ENCODE data around the gene ME1.
"Not testable (repeated sequence)": the region's sequence is repeated elsewhere in the genome, so short reads cannot be mapped to it uniquely, and the experiment has no call there.

ME1 gene

DNA sequence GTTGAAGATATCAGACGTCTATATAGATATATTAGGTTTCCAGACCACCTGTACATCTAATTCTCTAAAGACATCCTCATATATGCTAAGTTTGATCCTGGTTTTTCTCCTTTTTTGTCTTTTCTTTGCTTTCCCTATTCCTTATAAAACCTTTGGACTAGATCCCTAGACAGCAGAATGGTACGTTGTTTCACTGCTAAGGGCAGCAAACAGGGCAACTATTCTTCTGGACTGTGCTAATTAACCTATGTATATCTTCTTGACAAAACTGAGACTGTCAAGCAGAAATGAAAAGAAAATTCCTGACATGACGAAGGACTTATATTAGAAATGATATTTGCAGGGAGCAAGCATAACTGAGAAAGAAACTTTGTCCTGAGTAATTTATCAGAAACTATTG lies 19.1 kb downstream of the ME1 start:
- no peaks in the 10 kb centered on the region for H3K9me3 Mint-ChIP-seq
- no peak for DNase-seq
- CTCF ChIA-PET, result no interaction called here
- no peaks in the 10 kb centered on the region for H3K4me1 Mint-ChIP-seq
- H3K36me3 Mint-ChIP-seq, result no peaks in the 10 kb centered on the region
- H3K27ac Mint-ChIP-seq, result no peak overlapping the region
- H3K4me3 Mint-ChIP-seq, result no peak overlapping the region
- H3K27me3 Mint-ChIP-seq, result no peaks in the 10 kb centered on the region

DNA sequence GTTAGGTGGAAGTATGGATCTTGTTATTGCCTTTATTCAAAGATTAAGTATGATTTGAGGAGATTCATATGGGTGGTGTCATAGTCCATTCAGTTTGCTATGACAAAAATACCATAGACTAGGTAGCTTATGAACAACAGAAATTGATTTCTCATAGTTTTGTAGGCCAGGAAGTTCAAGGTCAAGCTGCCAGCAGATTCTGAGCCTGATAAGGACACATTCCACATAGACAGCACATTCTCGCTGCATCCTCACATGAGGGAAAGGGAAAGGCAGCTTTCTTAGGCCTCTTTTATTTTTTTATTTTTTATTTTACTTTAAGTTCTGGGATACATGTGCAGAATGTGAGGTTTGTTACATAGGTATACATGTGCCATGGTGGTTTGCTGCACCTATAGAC lies 27.7 kb downstream of the ME1 start:
- H3K36me3 Mint-ChIP-seq, result no peaks in the 10 kb centered on the region
- no peaks in the 10 kb centered on the region for H3K27me3 Mint-ChIP-seq
- no peak for DNase-seq
- CTCF ChIA-PET, result no interaction called here
- H3K4me3 Mint-ChIP-seq, result no peak overlapping the region
- H3K9me3 Mint-ChIP-seq, result peaks cover 2% of the 10 kb centered on the region
- H3K4me1 Mint-ChIP-seq, result no peaks in the 10 kb centered on the region
- H3K27ac Mint-ChIP-seq, result no peak overlapping the region

DNA sequence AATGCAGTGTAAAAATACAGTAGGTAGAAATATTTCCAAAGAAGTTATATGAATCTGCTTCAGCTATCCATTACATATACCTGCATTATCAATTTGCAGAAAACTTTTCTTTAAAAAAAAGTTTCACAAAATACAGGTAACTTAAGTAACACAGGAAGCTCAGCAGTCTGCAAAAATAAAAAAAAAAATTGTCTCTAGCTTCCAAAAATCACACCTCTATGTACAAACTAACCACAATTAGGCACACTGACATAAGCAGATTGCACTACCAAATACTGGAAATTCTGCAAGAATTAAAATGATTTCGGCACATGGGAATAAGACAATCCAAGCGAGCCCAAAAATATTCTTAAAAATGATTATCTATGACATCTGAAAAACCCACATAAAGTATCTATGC lies 41.2 kb downstream of the ME1 start:
- Mint-ChIP-seq H3K27ac (no peak overlapping the region), H3K4me1 (no peaks in the 10 kb centered on the region), H3K9me3 (no peaks in the 10 kb centered on the region), H3K36me3 (no peaks in the 10 kb centered on the region), H3K4me3 (no peak overlapping the region), H3K27me3 (no peaks in the 10 kb centered on the region)
- CTCF ChIA-PET, result no interaction called here
- DNase-seq, result no peak

DNA sequence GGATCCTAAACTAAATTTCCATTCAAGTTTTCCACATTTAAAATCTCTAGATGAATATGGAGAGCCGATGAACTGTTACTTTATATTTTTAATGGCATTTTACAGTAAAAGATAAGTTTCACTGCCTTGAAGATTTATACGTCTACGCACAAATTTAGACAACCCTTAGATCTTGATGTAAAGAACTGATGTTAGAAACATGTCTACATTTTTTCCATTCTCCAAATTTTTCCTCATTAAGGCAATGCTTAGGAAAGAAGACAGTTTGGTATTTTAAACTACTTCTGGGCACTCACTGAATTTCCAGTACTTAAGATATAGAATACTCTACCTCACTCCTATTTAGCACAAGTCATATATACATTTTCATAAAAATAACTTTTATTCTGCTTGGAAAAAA lies 45.4 kb downstream of the ME1 start:
- Mint-ChIP-seq H3K4me3 (no peak overlapping the region), H3K4me1 (no peaks in the 10 kb centered on the region), H3K27ac (no peak overlapping the region), H3K36me3 (no peaks in the 10 kb centered on the region), H3K9me3 (no peaks in the 10 kb centered on the region), H3K27me3 (no peaks in the 10 kb centered on the region)
- CTCF ChIA-PET, result interaction anchor here (0.5 kb wide), 1 partner anchor 105 kb away, joined by 3 read pairs; no protein-coding TSS in a partner anchor
- DNase-seq, result no peak

DNA sequence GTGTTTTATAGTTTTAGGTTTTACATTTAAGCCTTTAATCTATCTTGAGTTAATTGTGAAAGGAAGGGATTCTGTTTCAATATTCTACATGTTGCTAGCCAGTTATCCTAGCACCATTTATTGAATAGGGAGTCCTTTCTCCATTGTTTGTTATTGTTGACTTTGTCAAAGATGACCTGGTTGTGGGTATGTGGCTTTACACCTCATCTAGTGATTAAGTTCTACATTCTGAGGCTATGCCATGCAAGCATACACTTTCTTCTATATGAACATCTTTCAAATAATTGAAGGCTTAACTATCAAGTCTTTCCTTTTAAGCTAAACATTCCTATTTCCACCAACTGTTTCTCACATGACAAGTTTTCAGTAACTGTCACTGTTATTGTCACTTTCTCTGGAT lies 46.1 kb downstream of the ME1 start:
- Mint-ChIP-seq H3K4me1 (no peaks in the 10 kb centered on the region), H3K27me3 (no peaks in the 10 kb centered on the region), H3K4me3 (no peak overlapping the region), H3K9me3 (no peaks in the 10 kb centered on the region), H3K36me3 (no peaks in the 10 kb centered on the region), H3K27ac (no peak overlapping the region)
- CTCF ChIA-PET, result interaction anchor here (0.5 kb wide), 1 partner anchor 104 kb away, joined by 3 read pairs; no protein-coding TSS in a partner anchor
- DNase-seq, result no peak

GRCh38 chr6:83381949-83382348 lies 48.9 kb downstream of the ME1 start:
- no peak for DNase-seq
- Mint-ChIP-seq H3K27me3 (no peaks in the 10 kb centered on the region), H3K4me1 (no peaks in the 10 kb centered on the region), H3K36me3 (no peaks in the 10 kb centered on the region), H3K4me3 (no peak overlapping the region), H3K9me3 (no peaks in the 10 kb centered on the region), H3K27ac (no peak overlapping the region)
- CTCF ChIA-PET, result no interaction called here

GRCh38 chr6:83378621-83379388 lies 52.0 kb downstream of the ME1 start:
- no peak for DNase-seq
- CTCF ChIA-PET, result no interaction called here
- Mint-ChIP-seq H3K27ac (no peak overlapping the region), H3K36me3 (no peaks in the 10 kb centered on the region), H3K4me1 (no peaks in the 10 kb centered on the region), H3K4me3 (no peak overlapping the region), H3K27me3 (no peaks in the 10 kb centered on the region), H3K9me3 (no peaks in the 10 kb centered on the region)

GRCh38 chr6:83371423-83371822 lies 59.4 kb downstream of the ME1 start:
- H3K27ac Mint-ChIP-seq, result no peak overlapping the region

DNA sequence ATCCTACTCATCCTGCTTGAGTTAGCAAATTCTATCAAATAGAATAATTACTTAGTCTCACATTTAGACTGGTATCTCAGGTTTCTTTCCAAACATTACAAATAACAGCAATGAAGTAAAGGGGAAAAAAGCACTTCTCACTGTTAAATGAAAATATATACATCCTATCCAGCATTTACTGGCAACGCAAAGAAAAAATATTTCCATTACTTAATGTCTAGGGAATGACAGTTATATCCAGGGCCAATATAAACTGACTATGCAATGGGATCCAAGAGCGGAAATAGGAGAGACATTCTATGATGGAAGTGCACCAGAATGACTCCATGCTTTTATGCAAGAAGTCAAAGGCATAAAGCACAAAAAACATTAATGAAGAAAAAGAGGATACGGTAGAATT lies 60.3 kb downstream of the ME1 start:
- Mint-ChIP-seq H3K9me3 (no peaks in the 10 kb centered on the region), H3K4me1 (no peaks in the 10 kb centered on the region), H3K4me3 (no peak overlapping the region), H3K27ac (no peak overlapping the region), H3K36me3 (no peaks in the 10 kb centered on the region), H3K27me3 (no peaks in the 10 kb centered on the region)
- CTCF ChIA-PET, result no interaction called here
- no peak for DNase-seq

More at GRCh38 chr6:83371423-83371822, 59.4 kb downstream of the ME1 start:
- CTCF ChIA-PET, result no interaction called here
- Mint-ChIP-seq H3K4me1 (no peaks in the 10 kb centered on the region), H3K27me3 (no peaks in the 10 kb centered on the region), H3K4me3 (no peak overlapping the region), H3K36me3 (no peaks in the 10 kb centered on the region), H3K9me3 (no peaks in the 10 kb centered on the region)
- DNase-seq, result no peak

DNA sequence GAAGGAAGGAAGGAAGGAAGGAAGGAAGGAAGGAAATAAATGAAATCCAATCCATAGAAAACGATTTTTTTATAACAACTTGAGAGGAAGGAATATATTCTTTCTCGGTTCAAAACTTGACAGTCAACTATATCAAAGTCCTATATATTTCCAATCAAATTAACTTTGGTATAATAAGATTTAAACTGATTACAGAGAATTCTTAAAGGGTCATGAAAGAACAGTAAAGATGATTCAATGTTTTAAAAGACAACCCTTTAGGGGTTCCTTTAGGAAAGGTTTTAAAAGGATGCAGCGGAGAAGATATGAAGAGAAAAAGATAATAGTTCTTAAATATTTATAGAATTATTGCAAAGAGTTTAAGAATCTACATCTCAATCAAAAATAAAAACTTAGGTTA lies 61.2 kb downstream of the ME1 start:
- CTCF ChIA-PET, result no interaction called here
- no peaks in the 10 kb centered on the region for H3K4me1 Mint-ChIP-seq

GRCh38 chr6:83368577-83368976 lies 62.3 kb downstream of the ME1 start:
- CTCF ChIA-PET, result no interaction called here
- Mint-ChIP-seq H3K4me1 (no peaks in the 10 kb centered on the region), H3K27me3 (no peaks in the 10 kb centered on the region), H3K36me3 (no peaks in the 10 kb centered on the region), H3K27ac (no peak overlapping the region), H3K4me3 (no peak overlapping the region), H3K9me3 (no peaks in the 10 kb centered on the region)
- no peak for DNase-seq

More for the DNA sequence above, 61.2 kb downstream of the ME1 start:
- H3K36me3 Mint-ChIP-seq, result no peaks in the 10 kb centered on the region
- no peak overlapping the region for H3K4me3 Mint-ChIP-seq
- H3K27me3 Mint-ChIP-seq, result no peaks in the 10 kb centered on the region
- H3K27ac Mint-ChIP-seq, result no peak overlapping the region
- no peak for DNase-seq
- H3K9me3 Mint-ChIP-seq, result no peaks in the 10 kb centered on the region

DNA sequence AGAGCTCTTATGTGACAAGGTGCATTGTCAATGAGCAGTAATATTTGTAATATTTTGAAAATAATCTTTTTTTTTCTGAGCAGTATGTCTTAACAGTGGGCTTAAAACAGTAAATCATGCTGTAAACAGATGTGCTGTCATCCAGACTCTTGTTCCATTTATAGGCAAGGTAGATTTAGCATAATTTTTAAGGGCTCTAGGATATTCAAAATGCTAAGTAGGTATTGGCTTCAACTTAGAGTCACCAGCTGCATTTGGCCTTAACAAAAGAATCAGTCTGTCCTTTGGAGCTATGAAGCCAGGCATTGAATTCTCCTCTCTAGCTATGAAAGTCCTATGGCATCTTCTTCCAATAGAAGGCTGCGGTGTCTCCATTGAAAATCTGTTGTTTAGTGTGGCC lies 63.7 kb downstream of the ME1 start:
- Mint-ChIP-seq H3K4me1 (no peaks in the 10 kb centered on the region), H3K27me3 (no peaks in the 10 kb centered on the region), H3K36me3 (no peaks in the 10 kb centered on the region), H3K9me3 (no peaks in the 10 kb centered on the region), H3K27ac (no peak overlapping the region), H3K4me3 (no peak overlapping the region)
- CTCF ChIA-PET, result interaction anchor here (1.5 kb wide), 1 partner anchor 17 kb away, joined by 3 read pairs; no protein-coding TSS in a partner anchor
- DNase-seq, result no peak

GRCh38 chr6:83365931-83366330 lies 64.9 kb downstream of the ME1 start:
- Mint-ChIP-seq H3K9me3 (peaks cover under 1% of the 10 kb centered on the region), H3K4me1 (no peaks in the 10 kb centered on the region), H3K27ac (no peak overlapping the region), H3K27me3 (no peaks in the 10 kb centered on the region), H3K36me3 (no peaks in the 10 kb centered on the region), H3K4me3 (no peak overlapping the region)
- CTCF ChIA-PET, result no interaction called here
- DNase-seq, result no peak

DNA sequence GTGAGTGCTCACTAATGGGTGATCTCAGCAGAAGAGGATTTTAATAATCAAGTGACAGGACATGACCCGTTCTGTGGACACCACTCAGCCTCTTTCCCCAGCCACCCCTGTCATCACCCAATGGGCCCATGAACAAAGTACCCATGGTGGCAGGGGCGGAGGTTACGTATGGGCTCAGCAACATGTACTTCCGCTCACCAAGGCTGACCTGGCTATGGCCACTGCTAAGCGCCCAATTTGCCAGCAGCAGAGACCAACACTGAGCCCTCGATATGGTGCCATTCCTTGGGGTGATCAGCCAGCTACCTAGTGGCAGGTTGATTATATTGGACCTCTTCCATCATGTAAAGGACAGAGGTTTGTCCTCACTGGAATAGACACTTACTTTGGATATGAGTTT lies 68.5 kb downstream of the ME1 start:
- DNase-seq, H3K27me3 Mint-ChIP-seq, H3K9me3 Mint-ChIP-seq, H3K4me1 Mint-ChIP-seq, H3K27ac Mint-ChIP-seq, H3K4me3 Mint-ChIP-seq, H3K36me3 Mint-ChIP-seq, CTCF ChIA-PET: not testable (repeated sequence)

GRCh38 chr6:83359638-83360037 lies 71.2 kb downstream of the ME1 start:
- Mint-ChIP-seq H3K36me3 (no peaks in the 10 kb centered on the region), H3K27ac (no peak overlapping the region), H3K27me3 (no peaks in the 10 kb centered on the region), H3K4me1 (no peaks in the 10 kb centered on the region), H3K9me3 (peaks cover 5% of the 10 kb centered on the region), H3K4me3 (no peak overlapping the region)
- CTCF ChIA-PET, result no interaction called here
- no peak for DNase-seq

GRCh38 chr6:83354747-83355146 lies 76.1 kb downstream of the ME1 start:
- CTCF ChIA-PET, result no interaction called here
- Mint-ChIP-seq H3K4me3 (no peak overlapping the region), H3K9me3 (peaks cover 3% of the 10 kb centered on the region), H3K36me3 (no peaks in the 10 kb centered on the region), H3K4me1 (no peaks in the 10 kb centered on the region), H3K27me3 (no peaks in the 10 kb centered on the region), H3K27ac (no peak overlapping the region)
- no peak for DNase-seq

All from activated naive CD4-positive, alpha-beta T cell treated with anti-CD3 and anti-CD28 coated beads, Interleukin-2, amount 10 ng/mL, durations not matched to agents 7 days and 5 days (primary cell).